ENCODE data around the gene RANBP17.

GRCh38 chr5:171306781-171307591 is 445.2 kb downstream of the RANBP17 start:
- no peak for TF ChIP-seq EZH2phosphoT487 (IDR thresholded peaks at IDR 0.05; ENCODE audit: insufficient read depth, low read depth)
- TF ChIP-seq EZH2 (IDR thresholded peaks at IDR 0.05; ENCODE audit: insufficient read depth, poor library complexity, severe bottlenecking): no peak
